A172 (cell line): ENCODE measurements around the gene ZNF12. TPM values are rescaled to one million over a fixed set of nuclear protein-coding genes. Genes with fewer than 3 reads are reported as not detected.

Experiments used
- DNase-seq: peaks from one replicate; pipeline ENCODE4 v3.0.0-alpha.2; 2015; ENCODE audit warnings: low spot score
- total RNA-seq: library from RNA; depleted of rRNA; stranded (reverse); fragments of >200 nt; shearing (Covaris generic); gene quantifications from 2 replicates; pipeline ENCODE4 v1.2.3, GENCODE V29; 2014; rRNA removed

The ZNF12 gene
- total RNA-seq, 1 experiment from 2014 or later = 26.7 TPM

GRCh38 chr7:6647541-6647940, 59.2 kb downstream of the ZNF12 start:
- DNase-seq = no peak

GRCh38 chr7:6647080-6647479, 59.7 kb downstream of the ZNF12 start:
- no peak for DNase-seq

DNA sequence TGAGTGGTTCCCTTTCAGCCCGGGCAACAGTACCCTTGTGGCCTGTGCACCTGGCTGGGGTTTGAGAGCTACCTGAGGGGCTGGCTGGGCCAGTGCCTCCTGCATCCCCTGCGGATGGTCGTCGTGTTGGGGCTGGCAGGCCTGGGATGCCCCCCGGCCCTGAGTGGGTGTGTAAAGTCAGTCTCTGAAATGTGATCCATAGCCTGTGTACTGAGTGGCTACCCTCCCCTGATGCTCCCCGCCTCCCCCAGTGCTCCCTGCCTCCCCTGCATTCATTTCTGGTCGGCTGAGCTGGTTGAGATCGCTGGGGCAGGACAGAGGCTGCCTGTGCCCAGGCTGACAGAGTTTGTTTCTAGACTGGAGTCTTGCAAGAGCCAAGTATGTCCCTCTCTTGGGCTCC, 60.3 kb downstream of the ZNF12 start:
- DNase-seq = no peak

- DNase-seq = no peak
Measured at GRCh38 chr7:6644728-6645127, 62.0 kb downstream of the ZNF12 start.

GRCh38 chr7:6643915-6644625, 62.7 kb downstream of the ZNF12 start:
- no peak for DNase-seq

- no peak for DNase-seq
Measured at GRCh38 chr7:6642861-6643640, 63.7 kb downstream of the ZNF12 start.

- DNase-seq = no peak
Measured at GRCh38 chr7:6642239-6642839, 64.4 kb downstream of the ZNF12 start.

DNA sequence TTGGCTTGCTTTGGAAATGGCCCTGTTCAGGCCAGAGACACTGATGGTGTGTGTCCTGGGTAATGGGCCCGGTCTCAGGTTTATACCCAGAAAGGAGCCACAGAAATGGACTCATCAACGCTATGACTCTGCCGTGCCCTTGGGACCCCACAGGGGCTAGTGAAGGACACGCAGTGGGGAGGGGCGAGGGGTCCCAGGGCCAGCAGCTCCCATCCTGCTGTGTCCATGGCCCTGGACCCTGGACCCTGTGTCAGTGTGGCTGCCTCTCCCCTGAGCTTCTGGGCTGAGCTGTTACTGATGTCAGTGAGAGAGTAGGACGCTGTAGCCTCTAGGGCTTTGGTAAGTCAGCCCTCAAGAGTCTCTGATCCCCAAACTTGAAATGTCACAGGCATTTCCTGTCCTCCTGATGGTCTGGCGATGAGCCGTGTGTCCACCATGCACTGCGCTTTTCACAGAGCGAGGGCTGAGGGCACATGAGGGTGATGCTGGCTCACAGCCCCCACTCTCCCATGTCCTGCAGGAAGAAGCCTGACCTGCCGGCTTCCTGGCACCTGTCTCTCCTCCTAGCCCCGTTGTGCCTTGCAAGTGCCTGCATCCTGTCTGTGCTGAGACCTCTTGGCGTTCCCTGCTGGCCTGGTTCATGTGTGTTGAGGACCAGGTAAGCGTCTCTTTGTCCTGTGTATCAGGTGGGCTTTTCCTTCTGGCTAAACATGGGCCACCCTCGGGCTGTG, 65.3 kb downstream of the ZNF12 start:
- no peak for DNase-seq

GRCh38 chr7:6640246-6640721, 66.5 kb downstream of the ZNF12 start:
- DNase-seq = peak; percentile 35

- no peak for DNase-seq
Measured at GRCh38 chr7:6639627-6640026, 67.1 kb downstream of the ZNF12 start.

DNA sequence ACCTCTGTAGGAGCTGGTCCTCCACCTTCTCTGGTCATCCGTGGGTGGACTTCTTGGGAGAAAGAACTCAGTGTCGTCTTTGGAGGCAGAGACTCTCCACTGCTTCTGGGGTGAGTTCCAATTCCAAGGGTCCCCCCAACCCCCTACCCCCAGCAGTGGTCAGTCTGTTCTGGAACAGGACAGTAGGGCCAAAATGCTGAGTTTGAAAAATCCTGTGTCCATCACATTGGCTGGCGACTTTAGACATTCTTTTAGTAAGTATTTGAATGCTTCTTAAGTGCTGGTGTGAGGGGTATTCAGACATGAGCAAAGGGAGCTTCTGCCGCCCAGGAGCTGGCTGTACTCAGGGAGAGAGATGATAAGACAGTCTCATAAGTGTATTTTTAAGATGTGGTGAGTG, 67.7 kb downstream of the ZNF12 start:
- no peak for DNase-seq

Other genes with a start within 250 kb of the ZNF12 start
- 181 and 208 TPM in 2 replicates for gene KDELR2, start 222.8 kb downstream of the ZNF12 start, total RNA-seq
- 0.03 and 0.22 TPM in 2 replicates for gene GRID2IP, start 155.5 kb downstream of the ZNF12 start, total RNA-seq
- 66.0 and 69.1 TPM in 2 replicates for gene ZDHHC4, start 129.5 kb downstream of the ZNF12 start, total RNA-seq
- 28.3 and 30.0 TPM in 2 replicates for gene INTS15, start 116.9 kb downstream of the ZNF12 start, total RNA-seq
- gene ZNF853, start 91.3 kb downstream of the ZNF12 start, total RNA-seq = 4.3 and 5.4 TPM in 2 replicates
- gene ZNF316, start 69.6 kb downstream of the ZNF12 start, total RNA-seq = 7.7 and 20.4 TPM in 2 replicates
- gene RSPH10B2, start 47.2 kb upstream of the ZNF12 start, total RNA-seq = 0.05 TPM in 1 of 2 replicates, not detected in the other
- 34.5 and 37.3 TPM in 2 replicates for gene CCZ1B, start 119.3 kb upstream of the ZNF12 start, total RNA-seq